Activated CD8-positive, alpha-beta memory T cell treated with anti-CD3 and anti-CD28 coated beads, Interleukin-2, amount 10 ng/mL, durations not matched to agents 7 days and 5 days (primary cell): ENCODE results near the gene FAM193B. TPM values are rescaled to one million over a fixed set of nuclear protein-coding genes. Genes with fewer than 3 reads are reported as not detected.

Experiments used
- ATAC-seq: fragments of 150-1000 bp; cut with Tn5 transposase; one replicate; pipeline ENCODE4 v1.10.0; 2021; ENCODE audit warnings: moderate library complexity
- CTCF ChIA-PET: fragments of 350-600 bp; sonication (Branson Sonifier 250); formaldehyde crosslinking; loops from one replicate; lab custom pipeline; 2021; ENCODE audit warnings: antibody characterized with exemption; lab: Charles Lee
- DNase-seq: peaks from one replicate; pipeline ENCODE4 v3.0.0-alpha.2; 2020
- H3K27ac Mint-ChIP-seq: one replicate; pipeline ENCODE4 v1.8.0; 2021; ENCODE audit warnings: mild to moderate bottlenecking, mixed read lengths
- H3K27me3 Mint-ChIP-seq: one replicate; pipeline ENCODE4 v1.8.0; 2021; ENCODE audit warnings: mixed read lengths
- H3K36me3 Mint-ChIP-seq: one replicate; pipeline ENCODE4 v1.8.0; 2021; ENCODE audit warnings: mild to moderate bottlenecking, mixed read lengths
- H3K4me1 Mint-ChIP-seq: one replicate; pipeline ENCODE4 v1.8.0; 2021; ENCODE audit warnings: mixed read lengths
- H3K4me3 Mint-ChIP-seq: one replicate; pipeline ENCODE4 v1.8.0; 2021; ENCODE audit warnings: mild to moderate bottlenecking, moderate library complexity, mixed read lengths
- H3K9me3 Mint-ChIP-seq: one replicate; pipeline ENCODE4 v1.8.0; 2022; ENCODE audit warnings: low read depth, mixed read lengths
- total RNA-seq, 2 experiments: library from RNA; stranded (reverse); gene quantifications; one replicate each; pipeline ENCODE4 v1.2.3, GENCODE V29; 2021

FAM193B gene
- total RNA-seq, 2 experiments from 2014 or later = 77.5 to 116 TPM

DNA sequence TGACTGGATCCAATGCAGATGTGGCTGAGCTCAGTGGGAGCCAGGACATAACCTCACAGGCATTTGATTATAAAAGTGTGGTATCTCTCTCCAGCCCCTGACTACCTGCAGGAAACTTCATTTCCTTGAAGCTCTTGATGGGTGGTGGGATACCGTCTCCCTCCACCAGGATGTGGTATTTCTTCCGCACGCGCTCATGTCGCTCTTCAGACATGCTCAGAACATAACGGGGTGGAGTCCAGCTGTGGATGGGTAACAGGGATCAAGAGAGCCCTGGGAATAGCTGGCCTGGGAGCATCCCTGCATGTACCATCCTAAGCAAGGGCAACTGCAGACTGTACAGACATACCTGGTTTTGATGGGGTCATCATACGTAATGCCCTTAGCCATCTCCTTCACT is 38.8 kb downstream of the FAM193B start:
- CTCF ChIA-PET = interaction anchor here (0.6 to 2.4 kb wide), 8 partner anchors 10 to 206 kb away, joined by 3 to 17 read pairs (median 4); partner anchors contain the start of gene MXD3
- Mint-ChIP-seq H3K36me3 (peaks cover 24% of the 10 kb centered on the region), H3K27me3 (no peaks in the 10 kb centered on the region), H3K27ac (peak overlapping the region; percentile 85), H3K4me1 (peaks cover 42% of the 10 kb centered on the region), H3K4me3 (peak overlapping the region; percentile 93), H3K9me3 (no peaks in the 10 kb centered on the region)
- DNase-seq (no peak), ATAC-seq (no peak)

DNA sequence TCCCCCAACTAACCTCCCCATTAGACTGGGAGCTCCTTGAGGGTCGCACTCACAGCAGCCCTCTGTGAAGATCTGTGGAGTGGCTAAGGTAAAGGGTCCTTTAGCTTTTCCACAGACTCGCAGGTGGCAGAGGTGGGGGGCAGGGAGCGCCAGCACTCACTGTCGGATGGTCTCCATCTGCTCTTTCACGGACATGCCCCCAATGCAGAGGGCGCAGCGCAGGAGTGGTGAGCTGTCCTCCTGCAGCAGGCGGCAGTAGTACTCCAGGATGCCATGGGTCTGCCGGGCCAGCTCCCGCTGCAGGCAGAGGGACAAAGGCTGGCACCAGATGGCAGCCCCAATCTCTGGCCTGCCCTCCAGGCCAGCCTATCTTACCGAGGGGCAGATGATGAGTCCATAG is 39.8 kb downstream of the FAM193B start:
- no peak for DNase-seq
- ATAC-seq = no peak
- CTCF ChIA-PET = interaction anchor here (0.7 kb wide), 1 partner anchor 59 kb away, joined by 3 read pairs; no protein-coding TSS in a partner anchor
- Mint-ChIP-seq H3K27me3 (no peaks in the 10 kb centered on the region), H3K4me3 (no peak overlapping the region), H3K4me1 (peaks cover 35% of the 10 kb centered on the region), H3K36me3 (peaks cover 24% of the 10 kb centered on the region), H3K9me3 (no peaks in the 10 kb centered on the region), H3K27ac (no peak overlapping the region)

DNA sequence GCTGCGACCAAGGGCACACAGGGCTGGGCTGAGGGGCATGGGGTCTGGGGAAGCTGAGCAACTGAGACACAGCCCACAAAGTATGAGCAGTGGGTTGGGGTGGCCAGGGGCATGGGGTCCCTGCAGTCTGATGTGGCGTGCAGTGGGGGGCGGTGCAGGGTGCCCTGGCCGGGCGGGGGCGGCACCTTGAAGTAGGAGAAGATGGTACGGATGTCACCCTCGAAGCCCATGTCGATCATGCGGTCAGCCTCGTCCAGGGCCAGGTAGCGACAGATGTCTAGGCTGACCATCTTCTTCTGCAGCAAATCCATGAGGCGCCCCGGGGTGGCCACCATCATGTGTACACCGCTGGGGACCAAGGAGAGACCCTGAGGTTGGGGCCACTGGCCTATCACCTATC is 40.9 kb downstream of the FAM193B start:
- Mint-ChIP-seq H3K27ac (no peak overlapping the region), H3K36me3 (peaks cover 23% of the 10 kb centered on the region), H3K27me3 (no peaks in the 10 kb centered on the region), H3K9me3 (no peaks in the 10 kb centered on the region), H3K4me1 (peaks cover 28% of the 10 kb centered on the region), H3K4me3 (no peak overlapping the region)
- no peak for ATAC-seq
- CTCF ChIA-PET = no interaction called here
- DNase-seq = no peak

DNA sequence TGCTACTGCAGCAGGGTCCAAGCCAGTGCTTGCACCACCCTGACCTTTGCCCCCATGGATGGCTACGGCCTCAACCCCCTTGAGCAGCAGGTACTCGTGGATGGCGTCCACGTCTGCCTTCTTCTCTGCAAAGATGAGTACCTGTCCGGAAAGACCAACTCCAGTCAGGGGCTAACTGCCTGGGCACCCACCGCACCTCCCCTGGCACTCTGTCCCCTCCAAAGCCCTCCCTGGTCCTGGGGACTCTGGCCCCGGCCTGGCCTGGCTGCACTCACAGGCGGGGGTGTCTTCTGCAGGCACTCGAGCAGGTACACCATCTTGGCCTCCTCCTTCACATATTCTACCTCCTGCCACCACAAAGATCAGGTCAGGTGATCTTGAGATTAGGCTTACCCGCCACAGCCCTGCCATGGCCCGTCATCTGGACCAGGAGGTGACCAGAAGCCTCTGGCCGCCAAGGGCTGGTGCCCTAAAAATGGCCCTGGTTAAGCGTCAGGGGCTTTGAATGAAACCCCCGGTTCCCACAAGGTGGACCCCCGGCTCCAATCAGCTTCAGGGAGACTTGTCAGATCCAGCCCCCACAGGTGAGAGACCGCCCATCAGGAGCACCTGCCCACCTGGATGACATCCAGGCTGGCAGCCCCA is 41.5 kb downstream of the FAM193B start:
- CTCF ChIA-PET = interaction anchor here (0.6 kb wide), 1 partner anchor 14 kb away, joined by 4 read pairs; no protein-coding TSS in a partner anchor
- Mint-ChIP-seq H3K4me1 (peaks cover 28% of the 10 kb centered on the region), H3K36me3 (peaks cover 23% of the 10 kb centered on the region), H3K27ac (no peak overlapping the region), H3K27me3 (no peaks in the 10 kb centered on the region), H3K9me3 (no peaks in the 10 kb centered on the region), H3K4me3 (no peak overlapping the region)
- DNase-seq = no peak
- ATAC-seq = no peak

DNA sequence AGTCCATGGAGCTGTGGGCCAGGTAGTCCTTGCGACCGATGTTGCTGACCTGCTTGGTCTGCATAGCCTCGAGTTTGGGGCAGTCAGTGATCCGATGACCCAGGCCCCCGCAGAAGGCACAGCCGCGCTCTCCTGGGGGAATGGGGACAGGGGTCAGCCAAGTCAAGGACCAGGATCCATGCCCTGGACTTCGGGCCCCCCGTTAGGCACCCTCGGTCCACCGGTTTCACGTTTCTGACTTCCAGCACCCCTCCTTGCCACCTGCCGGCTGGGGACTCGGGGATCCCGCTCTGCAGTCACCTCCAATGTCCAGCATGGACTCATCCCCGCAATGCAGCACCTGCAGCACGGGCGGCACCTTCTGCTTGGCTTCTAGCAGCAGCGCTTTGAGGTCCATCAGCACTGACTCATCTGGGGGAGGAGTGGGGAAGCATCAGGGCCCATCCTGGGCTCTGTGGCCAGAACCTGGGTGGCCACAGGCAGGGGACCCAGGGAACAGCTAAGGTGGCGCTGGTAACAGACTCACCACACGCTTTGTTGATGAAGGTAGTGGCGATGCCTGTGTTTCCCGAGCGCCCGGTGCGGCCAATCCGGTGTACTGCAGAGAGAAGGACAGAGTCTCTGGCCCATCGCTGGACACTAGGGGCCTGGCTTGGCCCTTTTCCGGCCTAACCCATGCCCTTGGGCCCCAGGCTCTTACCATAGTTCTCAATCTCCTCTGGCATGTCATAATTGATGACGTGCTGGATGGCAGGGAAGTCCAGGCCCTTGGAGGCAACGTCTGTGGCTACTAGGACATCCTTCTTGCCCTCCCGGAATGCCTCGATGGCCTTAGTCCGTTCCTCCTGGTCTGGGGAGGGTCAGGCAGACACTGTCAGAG is 42.3 kb downstream of the FAM193B start:
- H3K4me3 Mint-ChIP-seq = no peak overlapping the region
- peaks cover 23% of the 10 kb centered on the region for H3K36me3 Mint-ChIP-seq
- DNase-seq (no peak), ATAC-seq (no peak)
- CTCF ChIA-PET = interaction anchor here (3.7 kb wide), 1 partner anchor 11 kb away, joined by 20 read pairs; no protein-coding TSS in a partner anchor
- peaks cover 26% of the 10 kb centered on the region for H3K4me1 Mint-ChIP-seq
- no peaks in the 10 kb centered on the region for H3K9me3 Mint-ChIP-seq
- no peak overlapping the region for H3K27ac Mint-ChIP-seq
- H3K27me3 Mint-ChIP-seq = no peaks in the 10 kb centered on the region

DNA sequence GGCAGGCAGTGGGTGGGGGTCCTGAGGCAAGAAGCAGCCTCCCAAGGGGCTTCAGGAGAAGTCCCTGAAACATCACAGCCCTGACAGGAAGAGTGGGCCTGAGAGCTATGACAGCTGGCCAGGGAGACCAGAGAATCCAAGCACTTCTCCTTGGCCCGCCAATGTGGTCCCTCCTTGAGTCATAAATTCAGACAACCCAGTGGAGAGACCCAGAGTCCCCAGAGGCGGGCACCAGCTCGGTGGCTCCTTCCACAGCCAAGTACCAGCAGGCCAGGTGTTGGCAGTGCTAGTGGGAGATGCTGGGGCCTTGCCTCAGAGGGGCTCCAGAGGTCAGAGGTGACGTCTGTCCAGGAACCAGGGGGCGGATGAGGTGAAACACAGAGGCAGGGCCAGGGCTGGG is 43.2 kb downstream of the FAM193B start:
- peaks cover 19% of the 10 kb centered on the region for H3K4me1 Mint-ChIP-seq
- H3K9me3 Mint-ChIP-seq = no peaks in the 10 kb centered on the region
- no peak overlapping the region for H3K27ac Mint-ChIP-seq
- H3K4me3 Mint-ChIP-seq = no peak overlapping the region
- ATAC-seq (no peak), DNase-seq (no peak)
- no peaks in the 10 kb centered on the region for H3K27me3 Mint-ChIP-seq
- peaks cover 17% of the 10 kb centered on the region for H3K36me3 Mint-ChIP-seq
- CTCF ChIA-PET = interaction anchor here (3.7 kb wide), 1 partner anchor 10 kb away, joined by 20 read pairs; no protein-coding TSS in a partner anchor

DNA sequence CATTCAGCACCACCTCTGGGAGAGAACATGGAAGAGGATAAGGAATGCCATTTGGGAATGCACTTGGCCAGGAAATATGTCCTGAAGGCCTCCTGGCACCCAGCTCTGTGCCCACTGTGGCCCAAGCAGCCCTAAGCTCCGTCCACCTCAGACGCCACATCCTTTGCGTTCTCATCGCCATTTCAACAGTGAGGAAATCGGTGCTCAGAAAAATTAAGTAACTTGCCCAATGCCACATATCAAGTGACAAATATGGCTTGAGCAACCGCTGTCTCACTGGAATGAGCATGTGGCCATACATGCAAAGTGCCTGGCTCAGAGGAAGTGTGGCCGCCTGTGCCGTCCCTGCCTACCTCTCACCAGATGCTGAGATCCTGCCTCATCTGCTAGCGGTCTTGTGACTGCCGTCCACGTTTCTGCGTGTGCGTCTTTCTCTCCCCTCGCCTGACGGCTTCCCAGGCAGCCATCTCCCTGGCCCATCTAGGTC is 43.8 kb downstream of the FAM193B start:
- no peaks in the 10 kb centered on the region for H3K9me3 Mint-ChIP-seq
- no peak overlapping the region for H3K4me3 Mint-ChIP-seq
- CTCF ChIA-PET = interaction anchor here (1.2 to 3.7 kb wide), 3 partner anchors 9 to 55 kb away, joined by 3 to 20 read pairs (median 4); no protein-coding TSS in a partner anchor
- peaks cover 14% of the 10 kb centered on the region for H3K4me1 Mint-ChIP-seq
- peaks cover 13% of the 10 kb centered on the region for H3K36me3 Mint-ChIP-seq
- no peak overlapping the region for H3K27ac Mint-ChIP-seq
- DNase-seq (no peak), ATAC-seq (no peak)
- no peaks in the 10 kb centered on the region for H3K27me3 Mint-ChIP-seq

DNA sequence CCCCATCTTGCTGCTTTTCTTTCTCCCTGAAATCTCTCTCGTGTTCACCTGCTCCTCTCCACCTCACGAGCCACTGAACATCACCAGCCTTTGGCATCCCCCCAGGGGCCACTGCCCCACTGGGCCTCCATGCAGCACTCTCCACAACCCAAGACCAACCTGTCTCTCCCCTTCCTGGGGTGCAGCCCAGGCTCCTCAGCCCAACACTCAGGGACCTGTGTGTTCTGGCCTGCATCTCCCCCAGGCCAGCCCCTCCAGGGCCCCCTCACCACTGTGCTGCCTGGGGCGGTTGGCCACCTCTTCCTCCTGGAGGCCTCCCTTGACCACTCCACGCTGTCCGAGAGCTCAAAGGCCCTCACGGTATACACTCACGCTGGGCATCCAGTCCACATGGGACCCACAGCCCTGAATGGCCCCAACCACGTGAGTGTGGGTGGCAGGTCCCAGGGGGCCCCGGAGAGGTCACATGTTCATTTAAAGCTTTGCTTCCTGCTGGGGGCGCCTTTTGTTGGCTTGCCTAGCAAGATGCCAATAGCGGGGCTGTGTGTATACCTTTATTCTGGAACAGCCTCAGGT is 44.3 kb downstream of the FAM193B start:
- CTCF ChIA-PET = interaction anchor here (1.2 to 3.7 kb wide), 3 partner anchors 9 to 55 kb away, joined by 3 to 20 read pairs (median 4); no protein-coding TSS in a partner anchor
- no peak for ATAC-seq
- DNase-seq = no peak
- H3K9me3 Mint-ChIP-seq = no peaks in the 10 kb centered on the region
- H3K27ac Mint-ChIP-seq = peak overlapping the region; percentile 38
- H3K27me3 Mint-ChIP-seq = no peaks in the 10 kb centered on the region
- H3K4me1 Mint-ChIP-seq = peaks cover 8% of the 10 kb centered on the region
- H3K36me3 Mint-ChIP-seq = peaks cover 12% of the 10 kb centered on the region
- no peak overlapping the region for H3K4me3 Mint-ChIP-seq

DNA sequence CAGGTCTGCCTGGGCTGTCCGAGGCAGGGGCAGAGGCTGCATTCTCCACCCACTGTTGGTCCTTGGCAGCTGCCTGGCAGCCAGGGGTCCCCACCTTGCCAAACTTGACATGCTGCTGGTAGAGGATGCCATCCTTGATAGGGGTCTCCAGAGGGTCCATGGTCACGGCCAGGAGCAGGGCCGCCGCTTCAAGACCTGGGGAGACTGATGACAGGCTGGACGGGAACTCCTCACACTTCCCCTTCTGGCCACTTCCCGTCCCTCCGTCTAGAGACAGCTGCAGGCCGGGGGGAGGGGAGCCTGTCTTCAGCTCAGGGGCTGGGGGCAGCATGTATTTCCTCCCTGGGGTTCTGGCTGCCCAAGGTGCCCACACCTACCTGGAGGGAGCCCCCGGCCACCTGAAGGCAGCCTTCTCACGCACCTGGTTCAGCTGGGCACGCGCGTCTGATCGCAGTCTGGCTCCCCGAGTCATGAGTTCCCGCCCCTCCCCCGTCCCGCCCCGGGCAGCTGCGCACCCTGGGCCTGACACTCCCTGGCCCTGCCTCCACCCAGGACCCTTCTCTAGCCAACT is 44.9 kb downstream of the FAM193B start, which contains the start of gene DOK3:
Gene DOK3 (minus strand): TSS at position 446 of the 571 bp plus-strand sequence. CDS start 286 bp downstream, at position 160.
- DNase-seq (no peak), ATAC-seq (no peak)
- Mint-ChIP-seq H3K4me1 (peaks cover 2% of the 10 kb centered on the region), H3K27me3 (no peaks in the 10 kb centered on the region), H3K4me3 (no peak within 1 kb of the TSS), H3K9me3 (no peaks in the 10 kb centered on the region), H3K36me3 (peaks cover 12% of the 10 kb centered on the region), H3K27ac (peak within 1 kb of the TSS; percentile 38)
- CTCF ChIA-PET = interaction anchor here (1.2 to 3.7 kb wide), 4 partner anchors 8 to 119 kb away, joined by 3 to 20 read pairs (median 4); no protein-coding TSS in a partner anchor

DNA sequence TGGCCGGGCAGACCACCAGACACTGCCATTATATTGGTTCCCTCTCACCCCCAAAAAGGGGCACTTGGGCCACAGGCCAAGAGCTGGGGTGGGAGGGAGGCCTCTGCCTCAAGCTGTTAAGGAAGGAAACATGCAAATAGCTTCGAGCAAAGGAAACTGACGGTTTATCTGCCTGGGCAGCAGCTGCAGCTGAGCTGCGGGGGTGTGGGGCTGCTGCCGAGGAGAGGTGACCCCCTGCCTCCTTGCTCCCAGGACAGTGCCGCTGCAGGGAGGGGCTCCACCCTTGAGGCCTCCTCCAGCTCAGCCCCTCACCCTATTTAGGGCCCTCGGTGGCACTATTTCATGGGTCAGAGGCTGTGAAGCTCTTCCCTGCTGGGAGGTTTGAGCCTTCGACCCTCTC is 45.5 kb downstream of the FAM193B start:
- DNase-seq (no peak), ATAC-seq (no peak)
- H3K27me3 Mint-ChIP-seq = no peaks in the 10 kb centered on the region
- peaks cover 2% of the 10 kb centered on the region for H3K4me1 Mint-ChIP-seq
- H3K9me3 Mint-ChIP-seq = no peaks in the 10 kb centered on the region
- H3K27ac Mint-ChIP-seq = no peak overlapping the region
- no peak overlapping the region for H3K4me3 Mint-ChIP-seq
- H3K36me3 Mint-ChIP-seq = peaks cover 11% of the 10 kb centered on the region
- CTCF ChIA-PET = interaction anchor here (1.2 to 3.7 kb wide), 4 partner anchors 8 to 118 kb away, joined by 3 to 20 read pairs (median 4); no protein-coding TSS in a partner anchor

DNA sequence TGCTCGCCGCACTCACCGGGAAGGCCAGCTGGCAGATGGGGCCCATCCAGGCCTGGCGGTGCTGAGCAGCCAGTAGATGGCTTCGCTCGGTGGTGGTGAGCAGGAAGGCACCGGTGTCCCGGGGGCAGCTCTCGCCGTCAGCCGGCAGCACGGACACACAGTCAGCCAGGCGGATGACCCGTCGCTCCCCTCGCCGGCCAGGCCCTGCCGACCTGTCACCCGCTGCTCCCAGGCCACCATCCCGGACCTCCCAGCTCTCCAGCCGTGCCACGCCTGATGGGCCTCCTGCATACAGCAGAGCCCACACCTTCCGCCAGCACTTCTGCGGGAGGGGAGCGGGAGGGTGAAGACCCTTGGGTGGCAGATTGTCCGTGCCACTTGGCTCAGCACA is 46.1 kb downstream of the FAM193B start:
- Mint-ChIP-seq H3K9me3 (no peaks in the 10 kb centered on the region), H3K27me3 (no peaks in the 10 kb centered on the region), H3K4me3 (no peak overlapping the region), H3K27ac (no peak overlapping the region), H3K4me1 (peaks cover 2% of the 10 kb centered on the region), H3K36me3 (peaks cover 10% of the 10 kb centered on the region)
- DNase-seq (no peak), ATAC-seq (no peak)
- CTCF ChIA-PET = interaction anchor here (1.2 to 1.7 kb wide), 4 partner anchors 14 to 117 kb away, joined by 3 to 4 read pairs (median 4); no protein-coding TSS in a partner anchor

DNA sequence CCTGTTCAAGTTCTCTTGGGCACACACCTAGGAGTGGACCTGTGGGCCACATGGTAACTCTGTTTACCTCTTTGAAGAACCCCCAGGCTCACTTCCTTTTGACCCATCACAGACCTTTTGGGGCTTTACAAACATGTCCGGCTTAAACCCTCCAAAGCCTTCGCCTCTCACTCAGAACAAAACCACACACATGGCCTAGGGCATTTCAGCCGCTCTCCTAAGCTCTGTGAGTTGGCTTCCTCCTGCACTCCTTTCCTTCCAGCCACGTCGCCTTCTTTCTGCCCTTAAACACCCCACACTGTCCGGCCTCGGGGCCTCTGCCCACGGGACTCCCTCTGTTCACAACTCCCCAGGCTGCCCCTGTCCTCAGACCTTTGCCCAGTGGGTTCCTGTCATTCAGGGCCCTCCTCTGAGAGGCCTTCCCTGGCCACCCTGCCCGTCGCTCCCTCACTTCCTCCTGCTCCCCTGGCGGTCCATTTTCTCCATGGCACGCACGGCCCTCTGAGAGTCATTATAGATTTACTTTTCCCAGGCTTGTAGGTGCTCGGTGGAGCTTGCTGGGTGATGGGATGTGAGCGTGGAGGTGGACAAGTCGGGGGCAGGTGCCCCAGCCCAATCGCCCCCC is 46.7 kb downstream of the FAM193B start:
- Mint-ChIP-seq H3K27me3 (no peaks in the 10 kb centered on the region), H3K27ac (no peak overlapping the region), H3K36me3 (peaks cover 7% of the 10 kb centered on the region), H3K9me3 (no peaks in the 10 kb centered on the region), H3K4me3 (no peak overlapping the region), H3K4me1 (peaks cover 2% of the 10 kb centered on the region)
- DNase-seq (no peak), ATAC-seq (no peak)
- CTCF ChIA-PET = interaction anchor here (1.3 to 1.7 kb wide), 3 partner anchors 14 to 103 kb away, joined by 3 to 4 read pairs (median 3); no protein-coding TSS in a partner anchor
